ENCODE data around the gene KCNIP1. TPM values are rescaled to one million over a fixed set of nuclear protein-coding genes. Genes with fewer than 3 reads are reported as not detected.

Gene KCNIP1
- total and polyA plus RNA-seq, 10 of the 15 experiments (the other 5 are each of a cell fraction or from before 2014, with no cell fraction given) = not detected

GRCh38 chr5:170660531-170660930, 156.7 kb downstream of the KCNIP1 start:
- ChIA-PET RAD21 (ENCODE audit: unreplicated experiment) (no interaction called here), POLR2A (interaction anchor here (0.6 kb wide), 1 partner anchor 148 kb away, joined by 3 read pairs; no protein-coding TSS in a partner anchor), SMC1A (ENCODE audit: uncharacterized antibody, unreplicated experiment) (no interaction called here), CTCF (interaction anchor here (0.9 to 2.0 kb wide), 2 partner anchors 22 to 164 kb away, joined by 5 to 7 read pairs; no protein-coding TSS in a partner anchor)
- Histone ChIP-seq H2AFZ (ENCODE audit: control insufficient read depth, low read depth, low read length) (no peak overlapping the region), H3K4me3 (no peak overlapping the region), H3K4me1 (ENCODE audit: control insufficient read depth, insufficient read depth, low read length) (no peaks in the 10 kb centered on the region), H3K9ac (ENCODE audit: control insufficient read depth, insufficient read depth, low read length) (no peak overlapping the region), H3K79me2 (ENCODE audit: control insufficient read depth, insufficient read depth, low read length) (no peaks in the 10 kb centered on the region), H4K20me1 (ENCODE audit: control insufficient read depth, insufficient read depth) (no peaks in the 10 kb centered on the region; the same call in 1 of the 2 replicates), H3K4me2 (ENCODE audit: control insufficient read depth, insufficient read depth) (no peak overlapping the region), H3K27ac (ENCODE audit: control insufficient read depth, insufficient read depth) (no peak overlapping the region), H3K27me3 (replicated peaks in 1 of 2; ENCODE audit: control insufficient read depth in 2 of 2, insufficient read depth in 2 of 2, low read length in 1 of 2) (peaks cover 0 to 1% of the 10 kb centered on the region in 2 experiments; a peak in 2 of 4 replicates), H3K36me3 (ENCODE audit: control insufficient read depth in 2 of 2, insufficient read depth in 2 of 2, low read length in 1 of 2) (no peaks in the 10 kb centered on the region), H3K9me3 (replicated peaks; ENCODE audit: control insufficient read depth, insufficient read depth, low read length) (no peaks in the 10 kb centered on the region)
- intact Hi-C loops (cut with micrococcal nuclease; ENCODE audit: unreplicated experiment) = no loop called here
- no peak for ATAC-seq
- no TSS peak for BruUV-seq (replicated peaks)
- no peak for FAIRE-seq
- in situ Hi-C loops (cut with MboI) = no loop called here
- no peak for DNase-seq (ENCODE audit: low read depth, low spot score)
- TF ChIP-seq IRF5 (IDR thresholded peaks at IDR 0.05; ENCODE audit: borderline replicate concordance) (no peak), FOXK2 (IDR thresholded peaks at IDR 0.05) (no peak), NR2F1 (conservative IDR thresholded peaks at IDR 0.05) (no peak), ATF3 (IDR thresholded peaks at IDR 0.05; ENCODE audit: borderline replicate concordance, extremely low read depth, low read depth, low read length) (no peak)
- WGBS (ENCODE audit: insufficient coverage, insufficient replicate concordance, low lambda C conversion rate, missing lambda C conversion rate) = 0% methylated on average over 6 of the region's 6 CpGs

- intact Hi-C loops (cut with micrococcal nuclease; ENCODE audit: unreplicated experiment) (no loop called here), in situ Hi-C loops (cut with MboI) (no loop called here)
- ChIA-PET RAD21 (ENCODE audit: unreplicated experiment) (no interaction called here), CTCF (no interaction called here), POLR2A (no interaction called here), SMC1A (ENCODE audit: uncharacterized antibody, unreplicated experiment) (no interaction called here)
- Histone ChIP-seq H3K79me2 (ENCODE audit: control insufficient read depth, insufficient read depth, low read length) (no peaks in the 10 kb centered on the region), H3K27ac (ENCODE audit: control insufficient read depth, insufficient read depth) (no peak overlapping the region), H3K4me3 (no peak overlapping the region), H3K4me1 (ENCODE audit: control insufficient read depth, insufficient read depth, low read length) (no peaks in the 10 kb centered on the region), H3K9me3 (replicated peaks; ENCODE audit: control insufficient read depth, insufficient read depth, low read length) (no peaks in the 10 kb centered on the region), H2AFZ (ENCODE audit: control insufficient read depth, low read depth, low read length) (no peak overlapping the region), H3K27me3 (replicated peaks in 1 of 2; ENCODE audit: control insufficient read depth in 2 of 2, insufficient read depth in 2 of 2, low read length in 1 of 2) (peaks cover 0 to 1% of the 10 kb centered on the region in 2 experiments; a peak in 2 of 4 replicates), H3K9ac (ENCODE audit: control insufficient read depth, insufficient read depth, low read length) (no peak overlapping the region), H3K4me2 (ENCODE audit: control insufficient read depth, insufficient read depth) (no peak overlapping the region), H3K36me3 (ENCODE audit: control insufficient read depth in 2 of 2, insufficient read depth in 2 of 2, low read length in 1 of 2) (no peaks in the 10 kb centered on the region), H4K20me1 (ENCODE audit: control insufficient read depth, insufficient read depth) (no peaks in the 10 kb centered on the region; the same call in 1 of the 2 replicates)
- FAIRE-seq (no peak), ATAC-seq (no peak; the same call in 2 of the 3 replicates), DNase-seq (ENCODE audit: low read depth, low spot score) (no peak)
- no TSS peak for BruUV-seq (replicated peaks)
- WGBS (ENCODE audit: insufficient coverage, insufficient replicate concordance, low lambda C conversion rate, missing lambda C conversion rate) = 0% methylated on average over 5 of the region's 5 CpGs
- no peak for TF ChIP-seq POU2F2 (IDR thresholded peaks at IDR 0.05; ENCODE audit: borderline replicate concordance, low read depth, low read length)
- TF ChIP-seq CUX1 (IDR thresholded peaks at IDR 0.05; ENCODE audit: insufficient replicate concordance, low read depth, low read length) = no peak
- TF ChIP-seq BCL11A (IDR thresholded peaks at IDR 0.05; ENCODE audit: low read depth, low read length) = no peak
- no peak for TF ChIP-seq MEF2A (IDR thresholded peaks at IDR 0.05; ENCODE audit: insufficient read depth, low read depth, low read length)
- no peak for TF ChIP-seq BMI1 (IDR thresholded peaks at IDR 0.05; ENCODE audit: borderline replicate concordance)
- peak; percentile 46 for TF ChIP-seq MEF2B (IDR thresholded peaks at IDR 0.05; ENCODE audit: partially characterized antibody, poor library complexity, severe bottlenecking)
Observed at GRCh38 chr5:170662966-170663365, 159.1 kb downstream of the KCNIP1 start.

All from GM12878 (cell line).